Epidermal melanocyte (primary cell): ENCODE results near the gene SLC25A21.
"Not testable (repeated sequence)": the region's sequence is repeated elsewhere in the genome, so short reads cannot be mapped to it uniquely, and the experiment has no call there.

Source experiments
- DNase-seq: peaks from one replicate; pipeline ENCODE4 v3.0.0; 2011; ENCODE audit warnings: low spot score; ENCODE audit not compliant: insufficient read length

Gene SLC25A21

GRCh38 chr14:36988989-36989388 is 183.4 kb downstream of the SLC25A21 start:
- DNase-seq = no peak

- DNase-seq = no peak
Observed at GRCh38 chr14:36988568-36988967, 183.8 kb downstream of the SLC25A21 start.

- no peak for DNase-seq
Observed at GRCh38 chr14:36986407-36986806, 186.0 kb downstream of the SLC25A21 start.

- DNase-seq = no peak
Observed at GRCh38 chr14:36981832-36982529, 190.4 kb downstream of the SLC25A21 start.

- DNase-seq = not testable (repeated sequence)
Observed at GRCh38 chr14:36980413-36980812, 192.0 kb downstream of the SLC25A21 start.

- no peak for DNase-seq
Observed at GRCh38 chr14:36979863-36980262, 192.5 kb downstream of the SLC25A21 start.

- no peak for DNase-seq
Observed at GRCh38 chr14:36976571-36977023, 195.8 kb downstream of the SLC25A21 start.

GRCh38 chr14:36975834-36976233 is 196.6 kb downstream of the SLC25A21 start:
- no peak for DNase-seq

- DNase-seq = no peak
Observed at GRCh38 chr14:36974985-36975384, 197.4 kb downstream of the SLC25A21 start.

GRCh38 chr14:36973806-36974442 is 198.5 kb downstream of the SLC25A21 start:
- no peak for DNase-seq

GRCh38 chr14:36971263-36971855 is 201.0 kb downstream of the SLC25A21 start:
- no peak for DNase-seq

- no peak for DNase-seq
Observed at GRCh38 chr14:36967892-36968555, 204.4 kb downstream of the SLC25A21 start.

GRCh38 chr14:36955967-36956366 is 216.4 kb downstream of the SLC25A21 start:
- no peak for DNase-seq

GRCh38 chr14:36955376-36955775 is 217.0 kb downstream of the SLC25A21 start:
- no peak for DNase-seq

GRCh38 chr14:36952689-36953088 is 219.7 kb downstream of the SLC25A21 start:
- no peak for DNase-seq

- DNase-seq = no peak
Observed at GRCh38 chr14:36951380-36951911, 221.0 kb downstream of the SLC25A21 start.

- DNase-seq = no peak
Observed at GRCh38 chr14:36950812-36951211, 221.6 kb downstream of the SLC25A21 start.

GRCh38 chr14:36949371-36949770 is 223.0 kb downstream of the SLC25A21 start:
- DNase-seq = no peak

GRCh38 chr14:36948157-36948859 is 224.1 kb downstream of the SLC25A21 start:
- DNase-seq = no peak

- no peak for DNase-seq
Observed at GRCh38 chr14:36947362-36947761, 225.0 kb downstream of the SLC25A21 start.

GRCh38 chr14:36946872-36947271 is 225.5 kb downstream of the SLC25A21 start:
- no peak for DNase-seq
